Measurements from ENCODE around the gene DAND5. TPM values are rescaled to one million over a fixed set of nuclear protein-coding genes. Genes with fewer than 3 reads are reported as not detected.
A peak's percentile ranks its signal among the peaks of the same experiment; 100 is the strongest.

Gene DAND5
- total and polyA plus RNA-seq, 2 of the 13 experiments (the other 11 are each of a cell fraction or from before 2014, with no cell fraction given): 0.04 TPM; not detected in 1

DNA sequence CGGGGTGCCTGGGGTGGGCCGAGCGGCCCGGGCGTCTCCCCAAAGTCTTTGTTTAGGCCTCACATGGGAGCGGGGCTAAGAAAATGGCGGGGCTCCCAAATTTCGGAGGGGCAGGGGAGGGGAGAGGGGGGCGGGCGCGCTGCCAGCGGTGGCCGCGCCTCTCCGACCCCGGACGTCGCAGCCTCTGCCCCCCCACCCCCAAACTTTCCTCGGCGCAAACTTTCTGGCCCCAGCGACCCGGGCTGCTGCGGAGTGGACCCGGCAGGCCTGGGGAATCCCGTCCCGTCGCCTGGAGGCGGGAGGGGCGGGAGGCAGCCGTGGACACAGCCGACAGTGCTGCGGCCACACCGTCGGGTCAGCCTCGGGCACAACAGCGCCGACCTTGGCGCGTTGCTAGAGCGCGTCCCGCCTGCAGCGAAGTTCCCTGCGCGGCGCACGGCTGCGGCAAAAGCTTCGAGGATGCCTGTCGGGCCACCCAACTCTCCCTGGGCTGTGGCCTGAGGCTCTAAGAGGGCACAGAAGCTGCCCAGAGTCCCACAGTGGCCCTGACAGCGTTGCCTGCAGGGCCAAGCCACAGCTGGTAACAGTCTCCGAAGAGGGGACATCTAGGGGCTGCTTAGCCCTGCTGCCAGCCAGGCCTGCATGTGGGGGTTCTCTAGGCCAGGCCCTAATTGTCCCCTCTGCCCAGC, 27.2 kb downstream of the DAND5 start (continued):
- TF ChIP-seq, protein P1, sequence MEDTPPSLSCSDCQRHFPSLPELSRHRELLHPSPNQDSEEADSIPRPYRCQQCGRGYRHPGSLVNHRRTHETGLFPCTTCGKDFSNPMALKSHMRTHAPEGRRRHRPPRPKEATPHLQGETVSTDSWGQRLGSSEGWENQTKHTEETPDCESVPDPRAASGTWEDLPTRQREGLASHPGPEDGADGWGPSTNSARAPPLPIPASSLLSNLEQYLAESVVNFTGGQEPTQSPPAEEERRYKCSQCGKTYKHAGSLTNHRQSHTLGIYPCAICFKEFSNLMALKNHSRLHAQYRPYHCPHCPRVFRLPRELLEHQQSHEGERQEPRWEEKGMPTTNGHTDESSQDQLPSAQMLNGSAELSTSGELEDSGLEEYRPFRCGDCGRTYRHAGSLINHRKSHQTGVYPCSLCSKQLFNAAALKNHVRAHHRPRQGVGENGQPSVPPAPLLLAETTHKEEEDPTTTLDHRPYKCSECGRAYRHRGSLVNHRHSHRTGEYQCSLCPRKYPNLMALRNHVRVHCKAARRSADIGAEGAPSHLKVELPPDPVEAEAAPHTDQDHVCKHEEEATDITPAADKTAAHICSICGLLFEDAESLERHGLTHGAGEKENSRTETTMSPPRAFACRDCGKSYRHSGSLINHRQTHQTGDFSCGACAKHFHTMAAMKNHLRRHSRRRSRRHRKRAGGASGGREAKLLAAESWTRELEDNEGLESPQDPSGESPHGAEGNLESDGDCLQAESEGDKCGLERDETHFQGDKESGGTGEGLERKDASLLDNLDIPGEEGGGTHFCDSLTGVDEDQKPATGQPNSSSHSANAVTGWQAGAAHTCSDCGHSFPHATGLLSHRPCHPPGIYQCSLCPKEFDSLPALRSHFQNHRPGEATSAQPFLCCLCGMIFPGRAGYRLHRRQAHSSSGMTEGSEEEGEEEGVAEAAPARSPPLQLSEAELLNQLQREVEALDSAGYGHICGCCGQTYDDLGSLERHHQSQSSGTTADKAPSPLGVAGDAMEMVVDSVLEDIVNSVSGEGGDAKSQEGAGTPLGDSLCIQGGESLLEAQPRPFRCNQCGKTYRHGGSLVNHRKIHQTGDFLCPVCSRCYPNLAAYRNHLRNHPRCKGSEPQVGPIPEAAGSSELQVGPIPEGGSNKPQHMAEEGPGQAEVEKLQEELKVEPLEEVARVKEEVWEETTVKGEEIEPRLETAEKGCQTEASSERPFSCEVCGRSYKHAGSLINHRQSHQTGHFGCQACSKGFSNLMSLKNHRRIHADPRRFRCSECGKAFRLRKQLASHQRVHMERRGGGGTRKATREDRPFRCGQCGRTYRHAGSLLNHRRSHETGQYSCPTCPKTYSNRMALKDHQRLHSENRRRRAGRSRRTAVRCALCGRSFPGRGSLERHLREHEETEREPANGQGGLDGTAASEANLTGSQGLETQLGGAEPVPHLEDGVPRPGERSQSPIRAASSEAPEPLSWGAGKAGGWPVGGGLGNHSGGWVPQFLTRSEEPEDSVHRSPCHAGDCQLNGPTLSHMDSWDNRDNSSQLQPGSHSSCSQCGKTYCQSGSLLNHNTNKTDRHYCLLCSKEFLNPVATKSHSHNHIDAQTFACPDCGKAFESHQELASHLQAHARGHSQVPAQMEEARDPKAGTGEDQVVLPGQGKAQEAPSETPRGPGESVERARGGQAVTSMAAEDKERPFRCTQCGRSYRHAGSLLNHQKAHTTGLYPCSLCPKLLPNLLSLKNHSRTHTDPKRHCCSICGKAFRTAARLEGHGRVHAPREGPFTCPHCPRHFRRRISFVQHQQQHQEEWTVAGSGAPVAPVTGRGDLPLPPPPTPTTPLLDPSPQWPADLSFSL (CRISPR knock-in tag; IDR thresholded peaks at IDR 0.05): peak; percentile 54; the same call in 1 of the 2 replicates
- TF ChIP-seq ZNF432 (CRISPR knock-in tag; IDR thresholded peaks at IDR 0.05; ENCODE audit: borderline replicate concordance): no peak
- TF ChIP-seq ZNF160 (CRISPR knock-in tag; IDR thresholded peaks at IDR 0.05): peak; percentile 34; the same call in 1 of the 2 replicates
- TF ChIP-seq ZNF556 (CRISPR knock-in tag; IDR thresholded peaks at IDR 0.05; ENCODE audit: borderline replicate concordance): no peak
- TF ChIP-seq EHMT2 (IDR thresholded peaks at IDR 0.05; ENCODE audit: borderline replicate concordance, low read depth, low read length): no peak
- TF ChIP-seq ZNF232 (CRISPR knock-in tag; IDR thresholded peaks at IDR 0.05; ENCODE audit: borderline replicate concordance): peak; percentile 58; the same call in 1 of the 2 replicates
- TF ChIP-seq MYNN (CRISPR knock-in tag; IDR thresholded peaks at IDR 0.05; ENCODE audit: low read depth): no peak
- TF ChIP-seq, protein P2, sequence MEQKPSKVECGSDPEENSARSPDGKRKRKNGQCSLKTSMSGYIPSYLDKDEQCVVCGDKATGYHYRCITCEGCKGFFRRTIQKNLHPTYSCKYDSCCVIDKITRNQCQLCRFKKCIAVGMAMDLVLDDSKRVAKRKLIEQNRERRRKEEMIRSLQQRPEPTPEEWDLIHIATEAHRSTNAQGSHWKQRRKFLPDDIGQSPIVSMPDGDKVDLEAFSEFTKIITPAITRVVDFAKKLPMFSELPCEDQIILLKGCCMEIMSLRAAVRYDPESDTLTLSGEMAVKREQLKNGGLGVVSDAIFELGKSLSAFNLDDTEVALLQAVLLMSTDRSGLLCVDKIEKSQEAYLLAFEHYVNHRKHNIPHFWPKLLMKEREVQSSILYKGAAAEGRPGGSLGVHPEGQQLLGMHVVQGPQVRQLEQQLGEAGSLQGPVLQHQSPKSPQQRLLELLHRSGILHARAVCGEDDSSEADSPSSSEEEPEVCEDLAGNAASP (CRISPR knock-in tag; IDR thresholded peaks at IDR 0.05; ENCODE audit: borderline replicate concordance): peak; percentile 69; the same call in 1 of the 2 replicates
- no peak for TF ChIP-seq FOSL1 (CRISPR knock-in tag; IDR thresholded peaks at IDR 0.05; ENCODE audit: borderline replicate concordance)
- no peak for TF ChIP-seq SNAI1 (CRISPR knock-in tag; IDR thresholded peaks at IDR 0.05; ENCODE audit: borderline replicate concordance)
- TF ChIP-seq, protein P3, sequence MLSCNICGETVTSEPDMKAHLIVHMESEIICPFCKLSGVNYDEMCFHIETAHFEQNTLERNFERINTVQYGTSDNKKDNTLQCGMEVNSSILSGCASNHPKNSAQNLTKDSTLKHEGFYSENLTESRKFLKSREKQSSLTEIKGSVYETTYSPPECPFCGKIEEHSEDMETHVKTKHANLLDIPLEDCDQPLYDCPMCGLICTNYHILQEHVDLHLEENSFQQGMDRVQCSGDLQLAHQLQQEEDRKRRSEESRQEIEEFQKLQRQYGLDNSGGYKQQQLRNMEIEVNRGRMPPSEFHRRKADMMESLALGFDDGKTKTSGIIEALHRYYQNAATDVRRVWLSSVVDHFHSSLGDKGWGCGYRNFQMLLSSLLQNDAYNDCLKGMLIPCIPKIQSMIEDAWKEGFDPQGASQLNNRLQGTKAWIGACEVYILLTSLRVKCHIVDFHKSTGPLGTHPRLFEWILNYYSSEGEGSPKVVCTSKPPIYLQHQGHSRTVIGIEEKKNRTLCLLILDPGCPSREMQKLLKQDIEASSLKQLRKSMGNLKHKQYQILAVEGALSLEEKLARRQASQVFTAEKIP (CRISPR knock-in tag; IDR thresholded peaks at IDR 0.05; ENCODE audit: borderline replicate concordance): no peak
- TF ChIP-seq, protein P4, sequence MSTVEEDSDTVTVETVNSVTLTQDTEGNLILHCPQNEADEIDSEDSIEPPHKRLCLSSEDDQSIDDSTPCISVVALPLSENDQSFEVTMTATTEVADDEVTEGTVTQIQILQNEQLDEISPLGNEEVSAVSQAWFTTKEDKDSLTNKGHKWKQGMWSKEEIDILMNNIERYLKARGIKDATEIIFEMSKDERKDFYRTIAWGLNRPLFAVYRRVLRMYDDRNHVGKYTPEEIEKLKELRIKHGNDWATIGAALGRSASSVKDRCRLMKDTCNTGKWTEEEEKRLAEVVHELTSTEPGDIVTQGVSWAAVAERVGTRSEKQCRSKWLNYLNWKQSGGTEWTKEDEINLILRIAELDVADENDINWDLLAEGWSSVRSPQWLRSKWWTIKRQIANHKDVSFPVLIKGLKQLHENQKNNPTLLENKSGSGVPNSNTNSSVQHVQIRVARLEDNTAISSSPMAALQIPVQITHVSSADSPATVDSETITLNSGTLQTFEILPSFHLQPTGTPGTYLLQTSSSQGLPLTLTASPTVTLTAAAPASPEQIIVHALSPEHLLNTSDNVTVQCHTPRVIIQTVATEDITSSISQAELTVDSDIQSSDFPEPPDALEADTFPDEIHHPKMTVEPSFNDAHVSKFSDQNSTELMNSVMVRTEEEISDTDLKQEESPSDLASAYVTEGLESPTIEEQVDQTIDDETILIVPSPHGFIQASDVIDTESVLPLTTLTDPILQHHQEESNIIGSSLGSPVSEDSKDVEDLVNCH (CRISPR knock-in tag; IDR thresholded peaks at IDR 0.05): no peak
- no peak for TF ChIP-seq SOX5 (CRISPR knock-in tag; IDR thresholded peaks at IDR 0.05; ENCODE audit: borderline replicate concordance)
- TF ChIP-seq ZNF207 (IDR thresholded peaks at IDR 0.05; ENCODE audit: borderline replicate concordance): no peak
- TF ChIP-seq, protein P5, sequence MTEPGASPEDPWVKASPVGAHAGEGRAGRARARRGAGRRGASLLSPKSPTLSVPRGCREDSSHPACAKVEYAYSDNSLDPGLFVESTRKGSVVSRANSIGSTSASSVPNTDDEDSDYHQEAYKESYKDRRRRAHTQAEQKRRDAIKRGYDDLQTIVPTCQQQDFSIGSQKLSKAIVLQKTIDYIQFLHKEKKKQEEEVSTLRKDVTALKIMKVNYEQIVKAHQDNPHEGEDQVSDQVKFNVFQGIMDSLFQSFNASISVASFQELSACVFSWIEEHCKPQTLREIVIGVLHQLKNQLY (CRISPR knock-in tag; IDR thresholded peaks at IDR 0.05): no peak
- no peak for TF ChIP-seq ZNF496 (CRISPR knock-in tag; IDR thresholded peaks at IDR 0.05; ENCODE audit: insufficient replicate concordance)

All from HepG2 (cell line).